ENCODE results near the gene SF3B5. TPM values are rescaled to one million over a fixed set of nuclear protein-coding genes. Genes with fewer than 3 reads are reported as not detected.
"Not testable (repeated sequence)": the region's sequence is repeated elsewhere in the genome, so short reads cannot be mapped to it uniquely, and the experiment has no call there.

Gene SF3B5
- total RNA-seq (2014; rRNA removed; shearing (Covaris generic)), result 108 and 155 TPM in 2 replicates

DNA sequence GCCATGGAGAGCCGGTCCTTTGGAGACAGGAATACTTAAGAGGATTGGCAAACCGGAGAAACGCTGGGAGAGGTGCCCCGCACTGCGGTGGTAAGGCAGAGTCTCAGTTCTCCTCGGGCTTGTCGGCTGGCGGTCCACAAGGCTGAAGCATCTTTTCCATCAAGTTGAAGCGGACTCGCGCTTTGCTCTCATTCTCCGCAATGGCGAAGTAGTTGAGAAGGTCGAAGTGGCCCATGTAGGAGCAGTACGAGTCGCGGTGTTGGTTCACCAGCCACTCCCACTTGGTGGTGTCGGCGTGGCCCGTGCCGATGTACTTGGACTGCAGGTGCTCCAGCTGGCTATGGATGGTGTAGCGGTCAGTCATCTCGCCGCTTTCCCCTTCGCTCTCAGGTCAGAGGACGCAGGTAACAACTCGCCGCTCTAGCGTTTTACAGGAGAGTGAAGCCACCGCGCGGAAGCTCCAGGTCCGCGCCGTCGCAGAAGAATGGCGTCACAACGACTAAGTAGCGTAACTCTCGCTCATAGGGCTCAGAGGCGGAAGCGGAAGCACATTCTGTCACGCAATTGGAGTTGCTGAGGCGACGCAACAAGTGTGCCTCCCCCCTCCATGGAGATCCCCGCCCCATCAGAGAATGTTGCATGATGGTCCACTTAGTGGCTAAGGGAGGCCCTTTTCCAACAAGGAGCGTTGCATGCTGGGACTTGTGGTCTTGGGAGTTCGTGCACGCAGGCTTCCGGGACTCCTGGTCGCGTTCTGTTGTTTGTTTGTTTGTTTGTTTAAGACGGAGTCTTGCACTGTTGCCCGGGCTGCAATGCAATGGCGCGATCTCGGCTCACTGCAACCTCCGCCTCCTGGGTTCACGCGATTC lies at the start of gene SF3B5:
SF3B5 (minus strand) TSS at position 440 of the 869 bp plus-strand sequence; CDS start at position 364, 76 bp downstream.
- DNase-seq (ENCODE audit: low spot score), result peak; percentile 99

DNA sequence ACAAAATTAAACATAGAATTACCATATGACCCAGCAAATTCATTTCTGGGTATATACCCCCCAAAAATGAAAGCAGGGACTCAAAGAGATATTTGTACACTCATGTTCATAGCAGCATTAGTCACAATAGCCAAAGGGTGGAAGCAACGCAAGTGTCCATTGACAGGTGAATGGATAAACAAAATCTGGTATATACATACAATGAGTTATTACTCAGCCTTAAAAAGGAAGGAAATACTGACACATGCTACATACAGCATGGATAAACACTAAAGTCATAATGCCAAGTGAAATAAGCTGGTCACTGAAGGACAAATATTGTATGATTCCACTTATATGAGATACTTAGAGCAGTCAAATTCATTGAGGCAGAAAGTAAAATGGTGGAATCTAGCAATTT lies 49.6 kb upstream of the SF3B5 start:
- DNase-seq (ENCODE audit: low spot score), result no peak

DNA sequence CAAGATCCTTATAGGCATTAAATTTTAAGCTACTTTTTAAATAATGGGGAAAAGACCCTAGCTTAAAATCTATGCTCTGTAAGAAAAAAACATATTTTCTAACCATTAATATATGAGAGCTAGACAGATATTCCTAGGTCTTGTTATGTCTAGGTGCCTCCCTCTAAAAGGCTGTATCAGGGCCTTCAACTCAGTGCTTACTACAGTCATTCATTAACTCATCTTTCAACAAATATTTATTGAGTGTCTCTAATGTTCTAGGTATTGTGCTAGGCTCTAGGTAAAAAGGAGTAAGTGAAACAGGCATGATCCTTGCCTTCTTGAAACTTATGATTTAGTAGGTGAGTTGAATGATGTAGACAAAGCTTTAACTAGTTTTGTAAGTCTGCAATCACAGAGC lies 48.5 kb upstream of the SF3B5 start:
- no peak for DNase-seq (ENCODE audit: low spot score)

DNA sequence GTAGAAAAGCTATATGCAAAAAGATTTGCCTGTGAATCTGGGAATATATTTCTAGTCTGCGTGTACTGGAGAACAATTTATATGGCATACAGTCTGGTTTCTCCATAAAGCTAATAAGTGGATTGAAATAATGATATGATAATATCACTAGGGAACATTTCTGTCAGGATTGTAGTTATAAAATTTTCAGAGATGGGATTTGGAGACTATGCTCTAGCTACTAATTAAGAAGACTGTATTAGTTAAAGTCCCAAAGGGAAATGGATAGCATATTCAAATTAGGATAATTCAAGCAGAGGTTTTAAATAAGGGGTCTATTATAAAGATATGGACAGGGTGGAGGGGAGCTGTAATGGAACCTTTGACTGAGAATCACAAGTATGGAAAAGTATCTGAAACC lies 47.7 kb upstream of the SF3B5 start:
- DNase-seq (ENCODE audit: low spot score), result no peak

DNA sequence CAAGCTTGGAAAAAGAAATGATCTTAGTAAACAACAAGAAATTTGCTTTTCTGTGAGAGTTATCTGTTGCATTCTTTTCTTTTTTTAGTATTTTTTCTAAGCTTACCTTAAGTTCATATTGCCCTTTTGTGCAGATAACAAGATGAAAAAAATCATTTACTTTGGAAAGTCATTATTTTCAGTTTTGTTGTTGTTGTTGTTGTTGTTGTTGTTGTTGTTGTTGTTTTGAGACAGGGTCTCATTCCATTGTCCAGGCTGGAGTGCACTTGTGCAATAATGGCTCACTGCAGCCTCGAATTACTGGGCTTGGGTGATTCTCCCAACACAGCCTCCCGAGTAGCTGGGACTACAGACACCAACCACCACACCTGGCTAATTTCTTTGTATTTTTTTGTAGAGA lies 46.1 kb upstream of the SF3B5 start:
- DNase-seq (ENCODE audit: low spot score), result no peak

DNA sequence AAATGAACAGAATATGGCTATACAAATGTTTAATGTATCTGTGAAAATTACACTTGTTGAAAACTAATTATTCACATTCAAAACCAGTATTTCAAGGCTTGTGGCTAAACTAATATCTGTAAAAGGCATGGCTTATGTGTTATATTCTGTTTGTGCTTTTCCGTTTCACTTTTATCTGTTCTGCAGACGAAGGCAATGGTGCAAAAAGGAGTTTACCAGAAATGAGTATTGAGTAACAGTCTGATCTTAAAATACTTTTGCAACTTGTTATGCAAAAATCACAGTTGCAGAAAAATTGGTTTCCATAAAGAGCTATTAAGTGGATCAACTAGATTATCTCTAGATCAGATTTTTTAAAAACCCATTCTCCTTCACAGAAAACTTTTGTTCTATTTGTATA lies 45.5 kb upstream of the SF3B5 start:
- no peak for DNase-seq (ENCODE audit: low spot score)

DNA sequence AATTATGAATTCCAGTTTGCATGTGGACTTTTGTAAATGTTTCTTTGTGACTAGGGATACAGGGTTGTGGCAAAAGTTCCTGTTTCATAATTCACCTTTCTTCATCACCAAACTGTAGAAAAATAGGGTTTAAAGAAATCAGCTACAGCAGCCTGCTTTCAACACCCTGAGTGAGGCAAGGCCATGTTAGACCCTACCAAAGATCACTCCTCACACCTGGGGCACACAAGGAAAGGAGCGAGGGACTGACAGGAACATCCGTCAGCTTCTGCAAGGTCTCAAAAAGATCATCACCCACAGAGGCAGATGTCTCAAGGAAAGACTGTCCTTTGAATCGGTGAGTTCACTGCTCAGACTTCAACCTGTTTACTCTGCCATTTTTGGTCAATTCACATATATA lies 44.4 kb upstream of the SF3B5 start:
- no peak for DNase-seq (ENCODE audit: low spot score)

DNA sequence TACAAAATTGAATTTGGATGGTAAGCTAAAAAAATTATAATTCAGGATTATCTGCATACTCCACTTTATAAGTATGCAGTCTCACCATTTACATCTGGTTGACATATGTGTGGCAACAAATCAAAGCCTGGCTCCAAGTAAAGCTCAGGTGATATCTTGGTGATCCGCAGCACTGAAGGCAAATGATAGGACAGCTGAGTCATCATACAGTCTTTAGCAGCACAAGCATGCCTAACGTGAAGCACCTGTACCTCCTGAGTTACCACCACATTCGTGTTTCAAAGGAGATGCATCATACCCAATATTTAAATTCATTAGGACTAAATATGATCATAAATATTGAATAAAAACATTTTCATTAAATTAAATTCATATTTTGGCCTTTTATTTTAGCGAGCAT lies 43.2 kb upstream of the SF3B5 start:
- no peak for DNase-seq (ENCODE audit: low spot score)

DNA sequence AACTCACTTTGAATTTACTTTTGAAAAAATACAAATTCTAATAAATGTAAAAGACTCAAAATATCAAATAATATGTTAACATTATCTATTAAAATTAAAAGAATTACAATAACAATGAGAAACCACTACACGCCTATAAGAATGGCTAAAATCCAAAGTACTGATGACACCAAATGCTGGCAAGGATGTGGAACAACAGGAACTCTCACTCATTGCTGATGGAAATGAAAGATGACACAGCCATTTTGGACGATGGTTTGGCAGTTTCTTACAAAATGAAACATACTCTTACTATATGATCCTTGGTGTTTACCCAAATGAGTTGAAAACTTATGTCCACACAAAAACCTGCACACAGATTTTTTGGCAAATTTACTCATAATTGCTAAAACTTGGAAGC lies 39.4 kb upstream of the SF3B5 start:
- no peak for DNase-seq (ENCODE audit: low spot score)

DNA sequence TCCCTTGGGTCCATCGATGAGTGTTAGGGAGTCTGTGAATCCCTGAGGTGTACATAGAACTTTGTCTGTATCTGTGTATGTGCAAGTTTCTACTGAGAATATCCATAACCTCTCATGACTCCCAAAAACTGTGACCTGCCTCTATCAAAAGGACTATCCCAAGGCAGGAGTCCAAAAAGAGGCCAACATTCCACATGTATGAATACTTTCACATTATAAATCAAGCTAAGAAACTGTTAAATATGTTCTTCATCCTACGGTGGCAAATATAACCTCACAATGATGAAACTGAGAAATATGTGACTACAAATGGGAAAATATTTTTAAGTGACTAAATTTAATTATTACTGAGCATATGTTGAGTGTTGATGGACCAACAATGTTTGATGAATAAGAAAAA lies 38.8 kb upstream of the SF3B5 start:
- no peak for DNase-seq (ENCODE audit: low spot score)

DNA sequence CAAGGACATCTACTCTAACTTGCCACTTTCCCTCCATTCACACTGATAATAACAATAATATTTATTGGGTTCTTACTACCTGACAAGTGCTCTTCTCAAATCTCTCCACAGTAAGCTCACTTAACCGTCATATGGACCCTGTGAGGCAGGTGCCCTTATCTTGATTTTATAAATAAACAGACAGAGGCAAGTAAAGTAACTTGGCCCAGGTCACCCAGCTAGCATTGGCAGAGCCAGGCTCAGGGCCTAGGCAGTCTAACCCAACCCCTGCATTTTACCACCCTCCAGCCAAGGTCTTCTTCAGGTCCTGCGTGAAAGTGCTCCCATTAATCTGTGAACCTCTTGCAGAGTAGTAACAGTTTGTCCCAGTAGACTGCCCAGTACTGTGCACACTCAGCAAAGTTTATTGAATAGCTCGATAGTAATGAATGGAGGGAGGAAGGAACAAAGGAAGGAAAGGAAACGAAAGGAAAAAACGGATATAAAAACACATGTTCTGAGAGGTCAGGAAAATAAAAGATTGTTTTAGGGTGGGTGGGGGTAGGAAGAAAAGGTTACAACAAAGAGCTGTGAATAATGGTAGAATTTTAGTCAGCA lies 38.0 kb upstream of the SF3B5 start:
- no peak for DNase-seq (ENCODE audit: low spot score)

DNA sequence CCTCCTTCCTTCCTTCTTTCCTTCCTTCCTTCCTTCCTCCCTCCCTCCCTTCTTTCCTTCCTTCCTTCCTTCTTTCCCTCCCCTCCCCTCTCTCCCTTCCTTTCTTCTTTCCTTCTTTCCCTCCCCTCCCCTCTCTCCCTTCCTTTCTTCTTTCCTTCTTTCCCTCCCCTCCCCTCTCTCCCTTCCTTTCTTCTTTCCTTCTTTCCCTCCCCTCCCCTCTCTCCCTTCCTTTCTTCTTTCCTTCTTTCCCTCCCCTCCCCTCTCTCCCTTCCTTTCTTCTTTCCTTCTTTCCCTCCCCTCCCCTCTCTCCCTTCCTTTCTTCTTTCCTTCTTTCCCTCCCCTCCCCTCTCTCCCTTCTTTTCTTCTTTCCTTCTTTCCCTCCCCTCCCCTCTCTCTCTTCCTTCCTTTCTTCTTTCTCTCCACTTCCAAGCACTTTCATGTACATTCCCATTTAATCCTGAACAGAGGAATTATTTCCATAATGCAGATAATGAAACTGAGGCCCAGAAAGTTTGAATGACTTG lies 36.9 kb upstream of the SF3B5 start:
- DNase-seq (ENCODE audit: low spot score), result not testable (repeated sequence)

DNA sequence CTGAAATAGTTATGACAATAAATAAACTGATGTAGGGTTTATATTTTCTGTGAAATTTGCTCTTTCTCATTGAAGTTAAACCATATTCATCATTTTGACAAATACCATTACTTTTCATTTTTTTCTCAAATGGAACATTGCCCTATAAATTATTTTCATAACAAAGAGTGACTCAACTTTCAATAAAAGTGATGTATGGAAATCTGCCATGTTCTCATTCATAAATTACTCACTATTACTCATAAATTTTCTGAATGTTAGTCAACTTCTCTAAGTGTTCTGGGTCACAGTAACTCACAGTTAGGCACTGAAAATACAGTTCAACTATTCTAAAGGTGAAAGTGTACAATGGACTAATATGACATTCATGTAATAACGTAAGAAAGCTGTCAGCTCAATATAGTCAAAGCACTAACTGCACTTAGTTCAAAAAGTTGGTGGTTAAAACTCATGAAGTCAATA lies 35.9 kb upstream of the SF3B5 start:
- no peak for DNase-seq (ENCODE audit: low spot score)

DNA sequence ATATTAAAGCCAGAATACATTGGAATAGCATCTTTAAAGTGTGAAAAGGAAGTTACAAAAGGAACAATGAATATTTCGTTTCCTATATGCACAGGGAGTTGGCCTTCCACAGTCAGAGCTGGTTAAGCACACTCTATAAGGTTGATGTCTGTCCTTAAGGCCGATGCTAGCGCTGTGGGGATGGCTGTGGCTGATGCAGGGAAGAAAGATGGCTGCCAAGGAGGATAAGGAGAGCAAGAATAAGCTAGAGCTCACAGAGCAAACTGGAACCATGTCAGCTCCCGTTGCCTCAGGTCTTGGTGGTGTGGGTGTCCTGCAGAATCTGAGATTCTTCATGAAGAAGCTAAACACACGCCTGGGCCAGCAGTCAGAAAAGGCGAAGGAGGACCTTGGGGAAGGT lies 34.1 kb upstream of the SF3B5 start:
- no peak for DNase-seq (ENCODE audit: low spot score)

DNA sequence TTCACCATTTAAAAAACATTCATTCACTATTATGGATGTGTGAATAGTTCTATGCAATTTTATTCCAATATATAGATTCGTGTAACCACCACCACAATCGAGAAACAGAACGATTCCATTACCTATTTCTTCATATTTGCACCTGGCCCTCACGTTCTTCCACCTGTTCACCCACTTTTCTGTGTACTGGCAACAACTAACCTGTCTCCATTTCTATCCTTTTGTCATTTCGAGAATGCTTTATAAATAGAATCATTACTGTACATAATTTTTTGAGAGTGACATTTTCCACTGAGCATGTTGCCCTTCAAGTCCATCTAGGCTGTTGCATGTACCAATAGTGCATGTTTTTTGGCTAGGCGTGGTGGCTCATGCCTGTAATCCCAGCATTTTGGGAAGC lies 31.7 kb upstream of the SF3B5 start:
- no peak for DNase-seq (ENCODE audit: low spot score)

DNA sequence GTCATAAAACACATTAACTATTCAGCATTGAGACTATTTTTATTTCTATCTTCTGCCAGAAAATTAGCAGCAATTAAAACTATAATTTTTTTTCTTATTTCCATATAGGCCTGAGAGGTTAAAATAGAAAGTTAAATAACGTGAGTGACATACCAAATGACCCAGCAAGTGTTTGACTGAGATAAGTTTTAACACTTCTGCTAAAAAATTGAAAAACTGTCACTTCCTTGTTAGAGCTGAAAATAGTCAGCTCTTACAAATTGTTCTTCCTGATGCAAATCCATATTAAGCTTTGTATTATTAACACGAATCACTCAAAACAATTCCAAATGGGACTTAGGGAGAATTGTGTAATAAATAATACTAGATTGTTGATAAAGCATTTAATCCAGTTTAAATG lies 28.5 kb upstream of the SF3B5 start:
- DNase-seq (ENCODE audit: low spot score), result no peak

DNA sequence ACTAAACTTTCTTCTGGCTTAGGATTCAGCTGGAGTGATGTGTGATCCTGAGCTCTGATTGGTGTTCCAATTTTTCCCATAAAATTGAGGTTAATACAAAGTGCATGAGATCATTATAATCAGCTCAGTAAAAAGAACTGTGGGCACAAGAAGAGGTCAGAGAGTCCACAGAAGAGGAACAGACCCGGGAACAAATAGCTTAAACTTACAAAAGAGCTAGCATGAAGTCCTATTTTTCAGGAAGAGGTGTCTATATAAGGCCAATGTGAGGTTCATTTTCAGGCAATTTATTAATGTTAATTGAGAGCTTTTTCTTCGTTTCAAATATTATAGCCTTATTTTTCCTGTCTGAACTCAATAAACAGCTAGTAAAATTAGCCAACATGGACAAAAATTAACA lies 28.0 kb upstream of the SF3B5 start:
- no peak for DNase-seq (ENCODE audit: low spot score)

DNA sequence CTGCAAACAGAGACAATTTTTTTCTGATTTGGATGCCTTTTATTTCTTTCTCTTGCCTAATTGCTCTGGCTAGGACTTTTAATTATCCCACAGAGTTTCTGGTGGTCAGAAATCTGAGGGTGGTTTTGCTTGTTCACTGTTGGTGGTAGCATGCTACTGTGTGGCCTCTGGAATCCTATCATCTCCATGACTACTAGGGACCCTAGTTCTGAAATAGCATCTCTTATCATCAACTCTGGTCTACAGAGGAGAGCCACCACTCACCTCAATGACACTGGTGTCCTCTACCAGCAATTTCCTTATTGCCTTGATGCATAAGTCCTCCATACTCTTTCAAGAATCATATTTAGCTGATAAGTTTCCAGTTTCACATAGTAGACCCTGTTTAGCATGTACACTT lies 27.5 kb upstream of the SF3B5 start:
- no peak for DNase-seq (ENCODE audit: low spot score)

DNA sequence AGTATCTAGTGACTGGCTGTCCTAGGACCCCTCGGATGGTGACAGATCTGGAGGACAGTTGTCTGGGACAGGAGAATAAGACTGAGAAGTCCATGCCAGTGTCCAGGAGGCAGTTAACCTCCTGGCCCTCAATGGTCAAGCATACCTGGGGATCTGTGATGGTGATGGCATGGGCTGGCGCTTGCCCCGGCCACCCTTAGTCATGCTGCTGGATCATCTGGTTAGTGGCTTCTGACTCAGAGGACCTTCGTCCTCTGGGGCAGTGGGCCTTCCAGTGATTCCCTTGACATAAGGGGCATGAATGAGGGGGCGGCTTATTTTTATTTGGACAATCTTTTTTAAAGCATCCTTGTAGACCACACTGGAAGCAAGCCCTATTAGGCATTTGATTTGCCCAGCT lies 24.0 kb upstream of the SF3B5 start:
- no peak for DNase-seq (ENCODE audit: low spot score)

DNA sequence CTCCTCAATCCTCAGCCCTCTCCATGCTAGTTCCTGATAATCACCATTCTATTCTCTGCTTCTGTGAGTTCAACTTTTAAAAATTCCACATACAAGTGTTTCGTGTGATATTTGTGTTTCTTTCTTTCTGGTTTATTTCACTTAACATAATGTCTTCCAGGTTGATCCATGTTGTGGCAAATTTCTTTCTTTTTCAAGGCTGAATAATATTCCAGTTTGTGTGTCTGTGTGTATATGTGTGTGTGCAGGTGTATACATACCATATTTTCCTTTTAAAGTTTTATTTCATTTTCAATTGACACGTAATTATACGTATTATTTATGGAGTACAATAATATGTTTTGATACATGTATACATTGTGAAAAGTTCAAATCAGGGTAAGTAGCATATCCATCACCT lies 19.8 kb upstream of the SF3B5 start:
- DNase-seq (ENCODE audit: low spot score), result no peak

DNA sequence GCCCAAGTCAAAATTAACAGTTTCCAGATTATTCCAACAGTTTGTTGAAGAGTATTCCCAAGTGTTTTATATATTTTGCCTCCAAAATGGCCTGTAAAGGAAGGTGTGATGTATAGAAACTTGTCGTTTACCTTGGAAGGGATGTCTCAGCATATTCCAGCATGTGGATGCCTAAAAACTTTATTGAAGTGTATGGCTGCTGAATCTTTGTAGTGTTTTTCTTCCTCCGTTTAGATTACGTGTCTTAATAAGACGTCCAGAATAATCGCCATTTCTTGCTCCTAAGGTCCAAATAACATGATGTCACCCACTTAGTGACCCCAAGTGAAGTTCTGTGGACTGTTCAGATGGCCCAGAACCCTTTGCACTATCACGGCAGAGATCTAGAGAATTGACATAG lies 18.0 kb upstream of the SF3B5 start:
- no peak for DNase-seq (ENCODE audit: low spot score)

DNA sequence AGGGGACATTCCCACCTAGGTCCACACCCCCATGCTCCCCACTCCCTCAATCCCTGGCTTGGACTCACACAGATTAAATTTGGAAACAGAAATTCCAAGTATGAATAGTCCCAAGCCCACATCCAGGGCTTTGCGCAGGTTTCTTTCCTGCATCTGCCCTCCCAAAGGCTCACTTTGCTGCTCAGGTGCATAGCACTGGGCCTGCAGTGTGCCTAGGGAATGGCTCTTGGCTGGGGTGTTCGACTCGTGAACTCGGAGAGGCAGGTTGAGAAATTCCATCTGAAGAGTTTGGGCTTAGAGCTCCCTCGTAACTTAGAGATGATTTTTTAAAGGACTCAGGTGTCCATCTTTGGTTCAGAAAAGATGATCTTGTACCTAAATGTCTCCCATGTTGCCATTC lies 14.8 kb upstream of the SF3B5 start:
- no peak for DNase-seq (ENCODE audit: low spot score)

DNA sequence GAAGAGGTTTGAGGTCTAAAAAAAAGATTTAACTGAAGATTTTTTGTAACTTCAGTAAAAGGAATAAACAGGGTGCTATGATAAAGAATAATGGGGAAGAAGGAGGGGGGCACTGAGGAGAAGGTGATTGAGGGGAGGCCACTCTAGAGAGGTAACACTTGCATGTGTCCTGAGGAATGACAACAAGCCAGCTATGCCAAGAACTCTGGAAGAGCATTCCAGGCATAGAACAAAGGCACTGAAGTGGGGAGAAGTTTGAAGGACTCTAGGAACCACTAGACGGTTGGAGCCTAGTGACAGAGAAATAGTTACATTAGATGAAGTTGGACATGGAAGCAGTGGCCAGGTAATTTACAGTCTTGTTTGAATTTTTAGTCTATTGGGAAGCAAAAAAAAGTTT lies 10.8 kb upstream of the SF3B5 start:
- DNase-seq (ENCODE audit: low spot score), result no peak

Data from H4 (cell line).